SK-N-MC (cell line): ENCODE measurements around the gene DOCK9.
A peak's percentile ranks its signal among the peaks of the same experiment; 100 is the strongest.

ENCODE experiments used
- DNase-seq: peaks from one replicate; pipeline ENCODE4 v3.0.0-alpha.2; 2011; ENCODE audit warnings: low read depth, low spot score
- H3K27ac ChIP-seq: fragments of 200-600 bp; sonication (generic); 2 replicates; pipeline ENCODE4 v1.5.1; 2016; ENCODE audit warnings: mixed run types
- H3K36me3 ChIP-seq: fragments of 200-600 bp; sonication (generic); 2 replicates; pipeline ENCODE4 v1.6.1; 2017; ENCODE audit warnings: antibody characterized with exemption, low read length, mixed read lengths; ENCODE audit not compliant: insufficient read depth
- H3K4me3 ChIP-seq: fragments of 200-600 bp; sonication (generic); 2 replicates; pipeline ENCODE4 v1.5.1; 2016
- H3K9ac ChIP-seq: fragments of 200-600 bp; sonication (generic); 2 replicates; pipeline ENCODE4 v1.8.0; 2017; ENCODE audit warnings: mixed run types, mixed read lengths; ENCODE audit not compliant: insufficient read length
- H3K9me3 ChIP-seq: fragments of 200-600 bp; sonication (generic); 2 replicates; pipeline ENCODE4 v1.6.1; 2017; ENCODE audit warnings: low read depth, mild to moderate bottlenecking, antibody characterized with exemption, low read length, moderate library complexity, mixed read lengths
- EZH2 ChIP-seq: fragments of 200-600 bp; sonication (generic); IDR thresholded peaks from one replicate; pipeline ENCODE4 v1.6.1; 2017; ENCODE audit warnings: antibody characterized with exemption
- FOXP2 ChIP-seq: optimal IDR thresholded peaks from 2 replicates; pipeline ENCODE3; 2011; ENCODE audit warnings: mild to moderate bottlenecking, moderate library complexity; ENCODE audit not compliant: insufficient read depth; ENCODE audit errors: extremely low read length, control extremely low read depth
- POLR2AphosphoS5 ChIP-seq: IDR thresholded peaks from 2 replicates; pipeline ENCODE4 v1.6.1; 2012; ENCODE audit warnings: mild to moderate bottlenecking, low read depth, low read length, borderline replicate concordance

DOCK9 gene

DNA sequence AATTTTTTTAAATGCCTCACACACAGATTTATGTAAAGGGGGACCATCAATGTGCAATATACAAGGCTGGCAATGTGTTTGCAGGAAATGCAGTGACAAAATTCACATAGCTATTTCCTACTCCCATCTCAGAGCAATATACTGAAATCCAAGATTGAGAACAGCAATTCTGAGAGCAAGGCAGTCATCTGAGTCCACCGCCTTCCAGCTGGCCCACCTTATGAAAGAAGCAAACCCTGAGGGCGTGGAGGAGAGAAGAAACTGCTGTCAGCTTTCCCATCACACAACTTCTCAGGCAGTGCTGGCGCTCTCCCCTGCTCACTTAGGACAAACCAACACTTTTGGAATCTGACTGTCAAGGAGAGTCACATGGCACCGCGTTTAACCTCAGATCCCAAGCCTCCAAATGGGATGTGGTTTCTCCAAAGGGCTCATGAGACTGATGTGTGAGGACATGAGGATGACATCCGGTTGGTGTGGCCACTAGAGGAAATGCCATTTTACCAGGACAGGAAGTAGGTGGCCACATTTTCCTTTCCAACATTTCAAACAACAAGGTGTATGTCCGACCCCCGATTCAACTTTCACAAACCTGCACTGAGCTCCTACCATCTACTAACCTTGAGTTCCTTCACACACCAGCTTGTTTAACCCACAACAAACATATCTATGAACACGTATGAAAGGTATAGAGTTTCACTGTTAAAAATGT is 3.7 kb upstream of the DOCK9 start:
- no peaks in the 10 kb centered on the region for H3K9me3 ChIP-seq
- no peak overlapping the region for H3K4me3 ChIP-seq
- no peak for TF ChIP-seq FOXP2
- no peak for TF ChIP-seq POLR2AphosphoS5
- TF ChIP-seq EZH2: no peak
- H3K27ac ChIP-seq: no peak overlapping the region
- H3K36me3 ChIP-seq: no peaks in the 10 kb centered on the region
- no peak for DNase-seq
- no peak overlapping the region for H3K9ac ChIP-seq

DNA sequence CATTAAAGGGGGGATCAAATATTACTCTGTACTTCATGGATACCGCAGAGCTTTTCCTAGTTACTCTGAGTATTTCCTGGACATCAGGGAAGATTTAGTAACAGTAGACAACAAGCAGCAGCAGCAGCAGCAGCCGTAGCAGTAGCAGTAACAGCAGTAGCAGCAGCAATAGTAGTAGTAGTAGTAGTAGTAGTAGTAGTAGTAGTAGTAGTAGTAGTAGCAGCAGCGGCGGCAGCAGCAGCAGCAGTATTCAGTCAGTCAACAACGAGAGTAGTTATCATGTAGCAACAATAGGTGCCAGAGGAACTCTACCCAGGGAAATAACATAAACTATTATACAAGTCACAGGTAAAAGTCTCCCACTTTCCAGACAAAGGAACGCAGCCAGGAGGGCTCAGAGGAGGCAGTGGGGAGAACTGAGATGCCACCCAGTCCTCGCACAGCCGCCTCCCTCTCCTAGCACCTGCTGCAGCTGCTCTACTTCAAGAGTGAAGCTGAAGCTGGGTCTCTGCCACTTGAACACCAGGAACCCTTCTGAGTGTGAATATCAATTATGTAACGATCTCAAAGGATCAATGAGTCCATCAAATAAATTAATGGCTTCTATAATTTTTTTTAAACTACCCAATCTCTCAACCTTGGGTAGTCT is 1.3 kb upstream of the DOCK9 start:
- Histone ChIP-seq H3K27ac (no peak overlapping the region), H3K9me3 (no peaks in the 10 kb centered on the region), H3K9ac (no peak overlapping the region), H3K36me3 (no peaks in the 10 kb centered on the region), H3K4me3 (no peak overlapping the region)
- DNase-seq: no peak
- TF ChIP-seq POLR2AphosphoS5 (no peak), FOXP2 (no peak), EZH2 (no peak)

DNA sequence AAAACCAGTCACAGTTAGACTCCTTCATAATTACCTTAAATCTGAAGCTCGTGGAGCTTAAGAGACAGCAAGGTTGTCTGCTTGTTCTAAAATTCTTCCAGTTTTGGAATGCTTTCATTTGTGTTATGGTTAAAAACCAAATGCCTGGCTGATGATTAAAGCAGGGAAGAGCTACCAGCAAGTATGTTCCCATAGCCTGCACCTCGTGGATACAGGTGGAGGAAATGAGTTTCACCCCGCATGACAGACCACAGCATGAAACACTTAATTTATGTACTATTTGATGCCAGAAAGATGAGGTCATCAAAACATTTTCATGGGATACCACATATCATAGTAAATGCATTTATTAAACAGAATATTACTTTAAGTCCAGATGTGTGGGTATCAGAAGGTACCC is 416 bp upstream of the DOCK9 start:
- no peak overlapping the region for H3K9ac ChIP-seq
- no peak overlapping the region for H3K4me3 ChIP-seq
- H3K36me3 ChIP-seq: no peaks in the 10 kb centered on the region
- no peak for TF ChIP-seq EZH2
- TF ChIP-seq POLR2AphosphoS5: no peak
- TF ChIP-seq FOXP2: no peak
- no peak for DNase-seq
- H3K27ac ChIP-seq: no peak overlapping the region
- no peaks in the 10 kb centered on the region for H3K9me3 ChIP-seq

DNA sequence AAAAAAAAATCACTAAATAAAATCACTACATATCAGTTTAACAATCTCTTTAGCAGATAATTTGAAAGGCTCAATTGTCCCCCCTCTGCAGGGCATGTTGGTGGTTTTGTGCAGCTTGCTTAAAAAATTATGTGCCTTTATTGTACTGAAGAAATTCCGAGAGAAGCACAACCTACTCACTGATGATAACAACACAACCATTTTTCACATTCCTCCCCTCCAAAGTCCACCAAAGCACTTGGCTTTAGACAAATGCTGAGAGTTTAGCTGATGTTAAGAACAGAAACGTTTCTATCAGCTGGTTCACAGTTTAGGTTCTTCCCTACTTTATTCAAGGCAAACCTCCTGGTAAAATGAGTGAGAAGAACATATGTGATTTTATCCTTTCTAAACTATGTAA is 923 bp downstream of the DOCK9 start:
- Histone ChIP-seq H3K27ac (peak overlapping the region; percentile 60), H3K9ac (no peak overlapping the region), H3K4me3 (no peak overlapping the region), H3K36me3 (no peaks in the 10 kb centered on the region), H3K9me3 (no peaks in the 10 kb centered on the region)
- TF ChIP-seq POLR2AphosphoS5: no peak
- DNase-seq: no peak

DNA sequence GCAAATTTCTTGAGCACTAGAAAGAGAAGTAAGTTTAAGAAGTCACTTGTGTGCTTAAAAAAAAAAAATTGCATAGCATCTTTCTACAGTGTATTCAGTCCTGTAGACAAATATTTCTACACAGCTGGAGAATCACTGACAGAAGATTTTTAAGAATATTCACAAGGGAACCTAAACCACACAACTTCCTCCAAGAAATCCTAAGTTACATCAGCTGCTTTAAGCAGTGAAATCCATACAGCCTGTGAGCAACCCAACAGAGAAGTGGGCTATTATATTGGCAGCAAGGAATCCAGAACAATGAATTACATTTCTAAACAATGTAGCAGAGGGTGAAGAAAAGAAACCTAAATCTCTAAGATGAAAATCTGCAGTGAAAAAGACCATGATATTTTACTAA is 1.5 kb downstream of the DOCK9 start:
- no peaks in the 10 kb centered on the region for H3K9me3 ChIP-seq
- H3K36me3 ChIP-seq: no peaks in the 10 kb centered on the region
- H3K4me3 ChIP-seq: no peak overlapping the region; the same call in 1 of the 2 replicates
- peak overlapping the region; percentile 25 for H3K9ac ChIP-seq
- TF ChIP-seq EZH2 (no peak), FOXP2 (no peak), POLR2AphosphoS5 (no peak)
- peak; percentile 37 for DNase-seq
- peak overlapping the region; percentile 60 for H3K27ac ChIP-seq

DNA sequence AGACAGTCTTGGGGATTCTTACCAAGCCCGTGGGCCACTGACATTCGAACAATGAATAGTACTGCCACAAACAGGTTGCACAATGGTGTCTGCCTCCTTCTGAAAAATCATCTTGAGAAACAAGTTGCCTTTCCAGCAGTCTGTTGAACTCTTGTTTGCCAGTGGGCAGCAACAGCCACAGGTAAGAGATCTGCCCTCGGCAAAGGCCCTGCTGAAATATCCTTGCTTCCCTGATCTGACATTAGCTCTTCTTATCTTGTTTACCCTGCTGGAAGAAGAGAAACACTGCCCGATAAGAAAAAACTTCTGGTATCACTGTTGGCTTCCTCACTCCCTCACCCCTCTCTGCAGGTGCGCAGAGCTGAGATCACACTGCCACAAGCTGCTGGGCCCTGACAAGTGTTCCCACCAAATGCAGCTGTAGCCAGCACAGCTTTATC is 2.0 kb downstream of the DOCK9 start:
- Histone ChIP-seq H3K27ac (peak overlapping the region; percentile 60), H3K4me3 (no peak overlapping the region), H3K9ac (no peak overlapping the region), H3K9me3 (no peaks in the 10 kb centered on the region), H3K36me3 (no peaks in the 10 kb centered on the region)
- DNase-seq: no peak
- TF ChIP-seq POLR2AphosphoS5 (no peak), EZH2 (no peak), FOXP2 (no peak)

DNA sequence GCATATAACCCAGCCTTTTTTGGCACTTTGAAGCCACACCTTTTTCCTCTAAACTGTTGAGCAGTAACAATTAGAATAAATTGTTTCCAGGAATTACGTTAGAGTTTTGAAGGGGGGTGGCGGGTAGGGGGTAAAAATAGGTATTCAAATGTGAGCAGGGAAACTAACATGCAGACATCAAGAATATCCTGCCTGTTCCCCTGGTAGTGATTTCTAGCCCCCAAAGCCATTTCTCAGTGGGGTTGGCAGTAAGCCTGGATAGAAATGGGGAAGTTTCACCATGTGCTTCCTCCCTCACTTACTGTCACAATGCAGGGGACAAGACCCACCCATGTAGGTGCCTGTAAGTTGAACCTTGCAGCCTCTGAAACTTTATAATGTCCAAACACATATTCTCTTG is 3.8 kb downstream of the DOCK9 start:
- Histone ChIP-seq H3K27ac (no peak overlapping the region), H3K36me3 (no peaks in the 10 kb centered on the region), H3K9ac (no peak overlapping the region), H3K9me3 (no peaks in the 10 kb centered on the region), H3K4me3 (no peak overlapping the region)
- DNase-seq: no peak
- TF ChIP-seq POLR2AphosphoS5 (no peak), FOXP2 (no peak), EZH2 (no peak)

DNA sequence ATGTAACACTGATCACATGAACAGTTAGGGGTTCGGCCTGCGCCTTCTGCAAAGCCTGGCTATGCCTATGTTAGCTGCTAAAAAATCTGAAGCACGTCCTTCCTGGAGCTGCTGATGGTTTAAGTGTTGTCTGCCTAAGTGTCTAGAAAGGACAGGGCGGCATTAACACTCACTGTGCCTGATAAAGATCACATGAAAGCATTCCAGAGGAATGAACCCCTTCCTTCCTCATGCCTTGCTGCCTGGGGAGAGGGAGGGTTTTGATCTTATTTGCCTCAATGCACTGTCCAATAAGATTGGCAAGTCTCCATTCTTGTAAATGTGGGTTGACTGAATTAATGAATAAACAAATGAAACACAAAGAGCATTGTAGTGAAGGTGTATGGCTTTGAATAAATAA is 5.2 kb downstream of the DOCK9 start:
- no peak for DNase-seq
- Histone ChIP-seq H3K9ac (no peak overlapping the region), H3K36me3 (no peaks in the 10 kb centered on the region), H3K4me3 (no peak overlapping the region), H3K9me3 (no peaks in the 10 kb centered on the region), H3K27ac (no peak overlapping the region)
- TF ChIP-seq EZH2 (no peak), FOXP2 (no peak), POLR2AphosphoS5 (no peak)

DNA sequence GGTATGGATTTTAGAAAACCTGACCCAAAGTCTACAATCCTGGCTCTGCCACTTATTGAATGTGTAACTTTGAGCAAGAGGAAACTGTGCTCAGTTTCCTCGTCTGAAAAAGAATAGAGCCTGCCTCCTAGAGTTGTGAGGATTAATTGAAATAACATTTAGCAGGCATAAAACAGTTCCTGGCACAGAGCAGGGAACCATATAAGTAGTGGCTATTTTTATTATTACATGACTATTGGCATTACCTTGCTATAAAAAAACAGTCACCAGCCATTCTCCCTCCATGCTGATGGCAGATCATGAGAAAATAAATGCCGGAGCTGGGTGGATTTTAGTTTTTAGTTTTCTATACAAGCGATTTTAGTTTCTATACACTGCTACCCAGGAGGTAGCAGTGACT is 5.8 kb downstream of the DOCK9 start:
- Histone ChIP-seq H3K27ac (no peak overlapping the region), H3K36me3 (no peaks in the 10 kb centered on the region), H3K4me3 (no peak overlapping the region), H3K9ac (no peak overlapping the region), H3K9me3 (no peaks in the 10 kb centered on the region)
- no peak for DNase-seq
- TF ChIP-seq POLR2AphosphoS5 (no peak), EZH2 (no peak), FOXP2 (no peak)
